Measurements from ENCODE around the gene CELF4.

CELF4 gene

GRCh38 chr18:37575646-37576045 is 10.0 kb upstream of the CELF4 start:
- H3K27me3 ChIP-seq (ENCODE audit: insufficient read depth, low read length, poor library complexity), result no peaks in the 10 kb centered on the region
- ATAC-seq (ENCODE audit: insufficient read depth, low read depth) (no peak), DNase-seq (no peak)
- no peak overlapping the region for H3K4me2 ChIP-seq (ENCODE audit: insufficient read depth, low read length)
- no peaks in the 10 kb centered on the region for H3K4me1 ChIP-seq (ENCODE audit: insufficient read depth, low read length)
- H4K20me1 ChIP-seq (ENCODE audit: insufficient read depth, low read length), result no peaks in the 10 kb centered on the region
- TF ChIP-seq CTCF (IDR thresholded peaks at IDR 0.05; ENCODE audit: borderline replicate concordance, extremely low read depth, low read length, poor library complexity, severe bottlenecking), result no peak
- no peak for TF ChIP-seq EZH2 (IDR thresholded peaks at IDR 0.05; ENCODE audit: borderline replicate concordance, low read depth, low read length, severe bottlenecking)
- no peak overlapping the region for H3K4me3 ChIP-seq (ENCODE audit: low read depth in 1 of 2, low read length in 2 of 2)
- no peaks in the 10 kb centered on the region for H3K9me3 ChIP-seq (ENCODE audit: insufficient read depth, low read length, severe bottlenecking)
- H2AFZ ChIP-seq (ENCODE audit: low read depth, low read length), result no peak overlapping the region
- no peaks in the 10 kb centered on the region for H3K36me3 ChIP-seq (ENCODE audit: insufficient read depth, low read length)
- H3K27ac ChIP-seq (ENCODE audit: low read length), result no peak overlapping the region
- H3K79me2 ChIP-seq (ENCODE audit: insufficient read depth, low read length), result no peaks in the 10 kb centered on the region
- H3K9ac ChIP-seq (ENCODE audit: low read depth, low read length), result no peak overlapping the region

- Histone ChIP-seq H4K20me1 (ENCODE audit: insufficient read depth, low read length) (no peaks in the 10 kb centered on the region), H2AFZ (ENCODE audit: low read depth, low read length) (no peak overlapping the region), H3K79me2 (ENCODE audit: insufficient read depth, low read length) (no peaks in the 10 kb centered on the region), H3K4me1 (ENCODE audit: insufficient read depth, low read length) (no peaks in the 10 kb centered on the region), H3K27ac (ENCODE audit: low read length) (no peak overlapping the region), H3K4me3 (ENCODE audit: low read depth in 1 of 2, low read length in 2 of 2) (no peak overlapping the region), H3K27me3 (ENCODE audit: insufficient read depth, low read length, poor library complexity) (no peaks in the 10 kb centered on the region), H3K9ac (ENCODE audit: low read depth, low read length) (no peak overlapping the region), H3K9me3 (ENCODE audit: insufficient read depth, low read length, severe bottlenecking) (no peaks in the 10 kb centered on the region), H3K36me3 (ENCODE audit: insufficient read depth, low read length) (no peaks in the 10 kb centered on the region), H3K4me2 (ENCODE audit: insufficient read depth, low read length) (no peak overlapping the region)
- DNase-seq (no peak), ATAC-seq (ENCODE audit: insufficient read depth, low read depth) (no peak)
- no peak for TF ChIP-seq EZH2 (IDR thresholded peaks at IDR 0.05; ENCODE audit: borderline replicate concordance, low read depth, low read length, severe bottlenecking)
- TF ChIP-seq CTCF (IDR thresholded peaks at IDR 0.05; ENCODE audit: borderline replicate concordance, extremely low read depth, low read length, poor library complexity, severe bottlenecking), result no peak
Measured at GRCh38 chr18:37574113-37574512, 8.5 kb upstream of the CELF4 start.

- H3K79me2 ChIP-seq (ENCODE audit: insufficient read depth, low read length), result no peaks in the 10 kb centered on the region
- H3K4me1 ChIP-seq (ENCODE audit: insufficient read depth, low read length), result no peaks in the 10 kb centered on the region
- no peak for ATAC-seq (ENCODE audit: insufficient read depth, low read depth)
- no peak overlapping the region for H3K4me3 ChIP-seq (ENCODE audit: low read depth in 1 of 2, low read length in 2 of 2)
- no peaks in the 10 kb centered on the region for H3K9me3 ChIP-seq (ENCODE audit: insufficient read depth, low read length, severe bottlenecking)
- H3K4me2 ChIP-seq (ENCODE audit: insufficient read depth, low read length), result no peak overlapping the region
- no peak overlapping the region for H3K9ac ChIP-seq (ENCODE audit: low read depth, low read length)
- H4K20me1 ChIP-seq (ENCODE audit: insufficient read depth, low read length), result no peaks in the 10 kb centered on the region
- DNase-seq, result no peak
- H3K27ac ChIP-seq (ENCODE audit: low read length), result no peak overlapping the region
- TF ChIP-seq EZH2 (IDR thresholded peaks at IDR 0.05; ENCODE audit: borderline replicate concordance, low read depth, low read length, severe bottlenecking), result no peak
- TF ChIP-seq CTCF (IDR thresholded peaks at IDR 0.05; ENCODE audit: borderline replicate concordance, extremely low read depth, low read length, poor library complexity, severe bottlenecking), result no peak
- H2AFZ ChIP-seq (ENCODE audit: low read depth, low read length), result no peak overlapping the region
- H3K36me3 ChIP-seq (ENCODE audit: insufficient read depth, low read length), result no peaks in the 10 kb centered on the region
- H3K27me3 ChIP-seq (ENCODE audit: insufficient read depth, low read length, poor library complexity), result no peaks in the 10 kb centered on the region
Measured at GRCh38 chr18:37572736-37573135, 7.1 kb upstream of the CELF4 start.

GRCh38 chr18:37571266-37571665 is 5.7 kb upstream of the CELF4 start:
- no peak overlapping the region for H3K27ac ChIP-seq (ENCODE audit: low read length)
- H2AFZ ChIP-seq (ENCODE audit: low read depth, low read length), result no peak overlapping the region
- H3K27me3 ChIP-seq (ENCODE audit: insufficient read depth, low read length, poor library complexity), result no peaks in the 10 kb centered on the region
- ATAC-seq (ENCODE audit: insufficient read depth, low read depth) (no peak), DNase-seq (no peak)
- no peaks in the 10 kb centered on the region for H3K36me3 ChIP-seq (ENCODE audit: insufficient read depth, low read length)
- TF ChIP-seq CTCF (IDR thresholded peaks at IDR 0.05; ENCODE audit: borderline replicate concordance, extremely low read depth, low read length, poor library complexity, severe bottlenecking) (no peak), EZH2 (IDR thresholded peaks at IDR 0.05; ENCODE audit: borderline replicate concordance, low read depth, low read length, severe bottlenecking) (no peak)
- H3K79me2 ChIP-seq (ENCODE audit: insufficient read depth, low read length), result no peaks in the 10 kb centered on the region
- no peaks in the 10 kb centered on the region for H3K9me3 ChIP-seq (ENCODE audit: insufficient read depth, low read length, severe bottlenecking)
- H3K4me2 ChIP-seq (ENCODE audit: insufficient read depth, low read length), result no peak overlapping the region
- H4K20me1 ChIP-seq (ENCODE audit: insufficient read depth, low read length), result no peaks in the 10 kb centered on the region
- no peak overlapping the region for H3K9ac ChIP-seq (ENCODE audit: low read depth, low read length)
- H3K4me1 ChIP-seq (ENCODE audit: insufficient read depth, low read length), result no peaks in the 10 kb centered on the region
- H3K4me3 ChIP-seq (ENCODE audit: low read depth in 1 of 2, low read length in 2 of 2), result no peak overlapping the region

All from DND-41 (cell line).